Activated CD4-positive, alpha-beta T cell treated with anti-CD3 and anti-CD28 coated beads, Interleukin-2, amount 10 ng/mL, durations not matched to agents 24 days and 14 days (primary cell): ENCODE measurements around the gene L2HGDH. TPM values are rescaled to one million over a fixed set of nuclear protein-coding genes. Genes with fewer than 3 reads are reported as not detected.

Source experiments
- DNase-seq: peaks from one replicate; pipeline ENCODE4 v3.0.0; 2022
- H3K27ac Mint-ChIP-seq: one replicate; pipeline ENCODE4 v1.8.0; 2022; ENCODE audit warnings: mild to moderate bottlenecking, mixed read lengths
- H3K27me3 Mint-ChIP-seq: one replicate; pipeline ENCODE4 v1.8.0; 2022; ENCODE audit warnings: mixed read lengths
- H3K36me3 Mint-ChIP-seq: one replicate; pipeline ENCODE4 v1.8.0; 2022; ENCODE audit warnings: low read depth, mild to moderate bottlenecking, mixed read lengths
- H3K4me1 Mint-ChIP-seq: one replicate; pipeline ENCODE4 v1.8.0; 2021; ENCODE audit warnings: mixed read lengths
- H3K4me3 Mint-ChIP-seq: one replicate; pipeline ENCODE4 v1.8.0; 2022; ENCODE audit warnings: mild to moderate bottlenecking, moderate library complexity, mixed read lengths
- H3K9me3 Mint-ChIP-seq: one replicate; pipeline ENCODE4 v1.8.0; 2021; ENCODE audit warnings: mixed read lengths
- intact Hi-C: fragments of 100-400 bp; cut with micrococcal nuclease; formaldehyde crosslinking; loops from one replicate; pipeline ENCODE4 v1.15.1; 2023
- total RNA-seq: library from RNA; stranded (reverse); gene quantifications from 2 replicates; pipeline ENCODE4 v1.2.3, GENCODE V29; 2022

L2HGDH gene
- total RNA-seq, 1 donor from 2014 or later, result 16.8 TPM

DNA sequence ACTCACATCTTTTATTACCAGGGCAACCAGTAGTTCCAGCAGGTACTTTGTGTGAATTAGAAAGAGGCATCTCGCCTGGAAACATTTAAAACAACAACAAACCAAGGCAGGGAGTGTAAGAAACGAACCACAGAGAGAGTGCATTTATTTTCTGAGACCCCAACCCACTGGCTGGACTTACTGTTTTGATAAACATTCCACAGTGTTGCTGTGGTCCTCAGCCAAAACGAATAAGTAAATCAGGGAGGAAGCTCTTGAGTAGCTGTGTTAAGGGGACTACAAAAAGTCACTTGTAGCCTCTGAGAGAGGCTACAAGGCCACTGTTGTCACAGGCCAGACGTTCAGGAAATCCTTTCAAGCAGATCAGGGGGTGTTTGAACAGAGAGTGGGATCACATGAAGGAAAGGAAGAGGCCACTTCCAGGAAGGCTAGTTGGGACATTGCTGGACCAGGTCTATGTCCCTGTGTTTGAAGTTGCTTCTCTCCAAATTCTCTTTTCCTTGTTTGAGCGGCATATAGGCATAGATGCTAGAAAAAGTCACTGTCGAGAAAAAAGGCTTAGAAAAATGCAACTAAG is 33.9 kb upstream of the L2HGDH start:
- H3K27ac Mint-ChIP-seq, result no peak overlapping the region
- peaks cover 26% of the 10 kb centered on the region for H3K4me1 Mint-ChIP-seq
- intact Hi-C loops, result no loop called here
- no peak overlapping the region for H3K4me3 Mint-ChIP-seq
- DNase-seq, result no peak
- no peaks in the 10 kb centered on the region for H3K9me3 Mint-ChIP-seq
- H3K36me3 Mint-ChIP-seq, result peaks cover 8% of the 10 kb centered on the region
- peaks cover 22% of the 10 kb centered on the region for H3K27me3 Mint-ChIP-seq

DNA sequence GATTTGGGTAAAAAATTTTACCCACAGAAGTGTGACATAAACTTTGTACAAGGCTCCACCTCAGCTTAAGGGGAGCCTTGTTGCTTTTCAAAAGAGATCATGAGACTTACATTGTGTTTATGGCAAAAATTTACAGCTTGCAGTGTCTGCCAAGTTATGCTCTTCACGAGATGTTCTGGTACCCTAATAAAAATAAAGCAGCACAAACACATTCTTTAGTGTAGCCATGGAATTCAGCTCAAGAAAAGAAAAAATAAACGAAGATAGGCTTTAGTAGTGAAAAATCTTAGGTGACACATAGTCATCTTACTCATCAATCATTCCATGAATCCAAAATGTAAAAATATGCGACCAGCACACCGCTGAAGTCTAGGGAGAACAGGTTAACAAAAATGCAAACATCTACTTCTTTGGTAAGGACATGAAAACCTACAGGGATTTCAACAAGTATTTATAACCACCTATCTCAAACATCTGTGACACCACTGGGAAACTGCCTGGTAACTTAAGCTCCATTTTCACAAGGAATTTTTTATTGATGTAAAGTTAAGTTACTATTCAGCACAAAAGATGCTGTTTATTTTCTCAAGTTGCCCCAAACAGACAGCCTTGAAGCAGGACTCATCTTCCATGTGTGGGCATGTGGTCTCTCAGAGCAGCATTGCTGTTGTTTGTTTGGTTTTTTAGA is 33.0 kb upstream of the L2HGDH start:
- Mint-ChIP-seq H3K4me1 (peaks cover 26% of the 10 kb centered on the region), H3K36me3 (peaks cover 10% of the 10 kb centered on the region), H3K4me3 (no peak overlapping the region), H3K9me3 (no peaks in the 10 kb centered on the region), H3K27ac (no peak overlapping the region), H3K27me3 (peaks cover 22% of the 10 kb centered on the region)
- DNase-seq, result no peak
- intact Hi-C loops, result loop anchor here (1.0 to 5.0 kb wide), 6 partner anchors 18 to 532 kb away; partner anchors contain the start of genes CDKL1 and MAP4K5

DNA sequence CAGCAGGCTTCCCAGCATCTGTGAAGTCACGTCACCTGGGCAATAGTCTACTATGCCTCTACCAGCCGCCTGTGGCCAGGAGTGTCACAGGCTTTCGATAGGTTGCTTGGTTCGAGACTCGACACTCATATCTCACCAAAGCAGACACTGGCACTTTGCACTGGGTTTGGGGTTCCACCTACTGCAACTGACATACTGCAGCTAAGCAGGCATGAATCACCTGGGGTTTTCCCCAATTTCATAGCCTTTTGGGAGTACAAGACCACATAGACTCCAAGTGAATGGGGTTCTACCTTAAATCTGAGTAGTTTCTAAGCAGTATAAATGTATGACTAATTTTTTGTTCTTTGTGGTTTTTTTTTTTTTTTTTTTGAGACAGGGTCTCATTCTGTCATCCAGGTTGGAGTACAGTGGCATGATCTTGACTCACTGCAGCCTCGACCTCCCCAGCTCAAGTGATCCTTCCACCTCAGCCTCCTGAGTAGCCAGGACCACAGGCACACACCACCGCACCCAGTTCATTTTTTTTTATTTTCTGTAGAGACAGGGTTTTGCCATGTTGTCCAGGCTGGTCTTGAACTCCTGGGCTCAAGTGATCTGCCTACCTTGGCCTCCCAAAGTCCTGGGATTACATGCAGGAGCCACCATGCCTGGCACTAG is 32.2 kb upstream of the L2HGDH start:
- Mint-ChIP-seq H3K36me3 (peaks cover 11% of the 10 kb centered on the region), H3K4me1 (peaks cover 26% of the 10 kb centered on the region), H3K9me3 (no peaks in the 10 kb centered on the region), H3K27me3 (peaks cover 22% of the 10 kb centered on the region), H3K4me3 (no peak overlapping the region), H3K27ac (peak overlapping the region; percentile 76)
- intact Hi-C loops, result loop anchor here (1.0 to 5.0 kb wide), 6 partner anchors 19 to 533 kb away; partner anchors contain the start of genes CDKL1 and MAP4K5
- DNase-seq, result peak; percentile 80

DNA sequence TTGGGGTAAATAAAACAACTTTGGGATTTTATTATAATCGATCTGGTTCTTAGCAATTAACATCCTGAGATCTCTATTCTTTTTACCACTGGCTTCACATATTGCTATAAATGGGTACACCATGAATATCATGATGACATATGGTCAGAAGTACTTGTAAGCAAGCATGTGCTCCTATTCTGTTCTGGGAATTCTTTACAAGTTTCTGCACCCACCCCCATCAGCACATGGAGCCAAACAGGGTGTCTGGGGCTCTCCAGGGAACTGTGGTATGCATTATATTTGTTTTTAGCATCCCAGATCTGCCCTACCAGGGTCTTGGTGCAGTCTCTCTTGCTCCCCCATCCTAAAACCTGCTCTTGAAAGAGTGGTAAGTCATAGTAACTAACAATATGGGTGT is 31.4 kb upstream of the L2HGDH start:
- H3K9me3 Mint-ChIP-seq, result no peaks in the 10 kb centered on the region
- H3K4me3 Mint-ChIP-seq, result no peak overlapping the region
- peaks cover 11% of the 10 kb centered on the region for H3K36me3 Mint-ChIP-seq
- H3K4me1 Mint-ChIP-seq, result peaks cover 26% of the 10 kb centered on the region
- H3K27me3 Mint-ChIP-seq, result peaks cover 19% of the 10 kb centered on the region
- no peak overlapping the region for H3K27ac Mint-ChIP-seq
- DNase-seq, result no peak
- intact Hi-C loops, result loop anchor here (5.0 kb wide), 1 partner anchor 534 kb away; no protein-coding TSS in a partner anchor

DNA sequence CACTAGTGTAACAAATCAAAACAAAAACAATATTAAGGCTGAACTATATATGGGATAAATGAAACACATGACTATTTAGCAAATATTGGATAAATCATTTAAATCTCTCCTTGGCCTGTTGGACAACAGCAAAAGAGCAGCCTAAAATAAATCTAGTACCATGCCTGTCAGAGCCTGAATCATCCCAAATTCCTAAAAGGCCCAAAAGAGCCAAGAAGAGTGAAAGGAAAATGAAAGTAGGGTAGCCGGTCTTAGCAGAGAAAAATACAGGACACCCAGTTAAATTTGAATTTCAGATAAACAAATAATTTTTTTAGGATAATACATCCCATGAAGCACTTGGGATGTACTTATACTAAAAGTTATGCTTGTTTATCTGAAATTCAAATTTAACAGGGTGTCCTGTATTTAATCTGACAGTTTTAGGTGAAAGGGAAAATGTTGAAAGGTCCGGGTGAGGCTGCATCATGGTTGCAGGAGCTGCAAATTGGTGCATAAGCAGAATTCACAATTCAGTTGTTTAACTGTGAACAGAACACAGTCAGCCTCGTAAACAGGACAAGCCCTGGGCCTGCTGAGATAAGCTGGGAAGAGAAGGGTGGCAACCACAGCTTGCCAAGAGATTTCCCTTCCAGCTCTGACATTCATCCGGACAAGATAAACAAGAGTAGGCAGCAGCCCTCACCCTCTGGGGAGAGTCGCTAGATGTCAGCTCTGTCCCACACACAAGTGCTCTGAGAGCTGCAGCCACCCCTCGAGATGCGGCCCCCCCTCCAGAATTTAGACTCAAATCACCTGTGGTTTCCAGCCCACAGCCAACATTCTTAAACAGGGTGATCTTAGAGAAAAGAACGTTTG is 30.4 kb upstream of the L2HGDH start:
- H3K9me3 Mint-ChIP-seq, result no peaks in the 10 kb centered on the region
- H3K4me1 Mint-ChIP-seq, result peaks cover 24% of the 10 kb centered on the region
- peaks cover 11% of the 10 kb centered on the region for H3K36me3 Mint-ChIP-seq
- H3K4me3 Mint-ChIP-seq, result no peak overlapping the region
- DNase-seq, result peak; percentile 77
- intact Hi-C loops, result loop anchor here (5.0 kb wide), 1 partner anchor 535 kb away; no protein-coding TSS in a partner anchor
- peak overlapping the region; percentile 23 for H3K27ac Mint-ChIP-seq
- H3K27me3 Mint-ChIP-seq, result peaks cover 14% of the 10 kb centered on the region

DNA sequence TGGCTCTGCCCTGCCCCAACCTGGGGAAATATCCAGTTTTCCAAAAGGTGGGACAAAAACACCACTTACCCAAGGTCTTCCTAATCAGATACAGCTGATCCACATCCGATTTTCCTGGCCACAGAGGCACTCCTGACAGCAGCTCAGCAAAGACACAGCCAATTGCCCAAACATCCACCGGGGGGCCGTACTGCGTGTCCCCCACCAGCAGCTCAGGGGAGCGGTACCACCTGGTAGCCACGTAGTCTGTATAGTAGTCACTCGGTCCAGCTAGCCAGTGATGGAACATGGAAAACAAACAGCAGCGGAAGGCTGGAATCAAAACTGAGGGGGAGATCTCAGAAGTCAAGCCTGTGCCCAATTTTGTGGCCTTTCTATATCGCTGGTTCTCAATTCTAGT is 28.9 kb upstream of the L2HGDH start:
- DNase-seq, result no peak
- no peak overlapping the region for H3K4me3 Mint-ChIP-seq
- intact Hi-C loops, result loop anchor here (5.0 kb wide), 1 partner anchor 536 kb away; no protein-coding TSS in a partner anchor
- peaks cover 12% of the 10 kb centered on the region for H3K27me3 Mint-ChIP-seq
- H3K36me3 Mint-ChIP-seq, result peaks cover 10% of the 10 kb centered on the region
- H3K9me3 Mint-ChIP-seq, result no peaks in the 10 kb centered on the region
- H3K4me1 Mint-ChIP-seq, result peaks cover 30% of the 10 kb centered on the region
- H3K27ac Mint-ChIP-seq, result no peak overlapping the region

DNA sequence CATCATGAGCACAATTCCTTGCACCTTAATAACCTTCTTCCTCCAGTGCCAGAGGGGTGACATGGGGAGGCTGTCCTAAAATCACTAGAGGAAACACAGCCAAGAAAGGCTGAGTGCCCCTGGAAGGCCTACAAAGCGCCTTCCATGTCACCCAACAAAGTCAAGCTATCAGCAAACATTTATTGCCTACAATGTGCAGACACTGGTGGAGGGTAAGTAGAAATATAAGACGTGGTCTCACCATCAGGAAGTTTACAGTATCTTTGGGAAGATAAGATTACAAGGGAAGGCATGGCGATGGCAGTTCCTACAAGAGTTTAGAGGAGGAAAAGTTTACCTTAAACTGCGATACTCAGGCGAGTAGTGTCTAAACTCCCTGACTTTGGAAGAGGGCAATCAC is 28.0 kb upstream of the L2HGDH start:
- Mint-ChIP-seq H3K36me3 (peaks cover 9% of the 10 kb centered on the region), H3K27ac (no peak overlapping the region), H3K27me3 (peaks cover 8% of the 10 kb centered on the region), H3K4me1 (peaks cover 33% of the 10 kb centered on the region), H3K9me3 (no peaks in the 10 kb centered on the region), H3K4me3 (no peak overlapping the region)
- intact Hi-C loops, result loop anchor here (5.0 kb wide), 1 partner anchor 537 kb away; no protein-coding TSS in a partner anchor
- DNase-seq, result no peak

DNA sequence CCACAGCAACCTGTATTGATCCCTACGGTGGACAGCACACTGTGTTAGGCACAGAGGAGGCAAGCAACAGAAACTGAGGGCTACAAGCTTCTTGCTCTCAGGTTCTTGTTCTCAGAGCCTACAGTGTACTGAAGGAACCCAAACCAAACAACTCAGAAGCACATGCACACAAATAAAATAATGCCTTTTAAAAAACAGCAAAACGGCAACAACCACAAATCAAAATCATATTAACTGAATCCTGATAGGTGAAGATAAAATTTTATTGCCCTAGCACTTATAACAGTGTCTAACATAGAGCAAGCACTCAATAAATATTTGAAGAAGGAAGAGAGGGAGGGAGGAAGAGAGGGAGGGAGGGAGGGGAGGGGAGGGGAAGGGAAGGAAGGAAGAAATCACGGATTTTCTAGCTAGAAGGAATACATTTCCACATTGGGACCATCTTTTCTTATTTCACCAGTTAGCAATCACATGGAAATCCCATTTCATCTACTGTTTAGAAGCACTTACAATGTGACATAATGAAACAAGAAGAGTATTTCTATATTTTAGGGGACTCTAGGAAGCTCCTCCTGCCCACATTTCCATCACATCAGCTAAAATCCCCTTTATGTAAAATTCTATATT is 27.3 kb upstream of the L2HGDH start:
- H3K27me3 Mint-ChIP-seq, result peaks cover 3% of the 10 kb centered on the region
- peaks cover 5% of the 10 kb centered on the region for H3K36me3 Mint-ChIP-seq
- H3K4me1 Mint-ChIP-seq, result peaks cover 27% of the 10 kb centered on the region
- H3K27ac Mint-ChIP-seq, result no peak overlapping the region
- DNase-seq, result no peak
- no peaks in the 10 kb centered on the region for H3K9me3 Mint-ChIP-seq
- H3K4me3 Mint-ChIP-seq, result no peak overlapping the region
- intact Hi-C loops, result no loop called here

DNA sequence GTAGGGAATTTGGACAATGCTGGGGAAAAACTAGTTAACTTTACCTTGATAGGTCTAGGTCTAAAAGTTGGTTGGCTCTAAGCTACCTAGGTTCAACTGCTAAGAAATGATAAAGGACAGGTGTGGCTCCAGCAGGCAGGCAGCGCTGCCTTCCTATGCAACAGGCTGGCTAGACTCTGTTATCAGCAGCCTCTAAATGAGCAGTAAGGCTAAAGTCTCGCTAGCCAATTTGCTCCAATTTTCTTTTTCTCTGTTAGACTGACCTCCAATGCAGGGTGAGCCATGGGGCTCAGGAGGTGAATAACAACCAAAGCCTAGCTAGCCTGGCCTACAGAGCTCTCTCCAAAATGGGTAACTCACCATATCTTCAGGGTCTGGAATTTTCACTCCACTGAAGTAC is 26.6 kb upstream of the L2HGDH start:
- intact Hi-C loops, result no loop called here
- H3K27me3 Mint-ChIP-seq, result peaks cover 3% of the 10 kb centered on the region
- DNase-seq, result no peak
- no peak overlapping the region for H3K4me3 Mint-ChIP-seq
- H3K4me1 Mint-ChIP-seq, result peaks cover 21% of the 10 kb centered on the region
- H3K36me3 Mint-ChIP-seq, result peaks cover 5% of the 10 kb centered on the region
- H3K27ac Mint-ChIP-seq, result no peak overlapping the region
- no peaks in the 10 kb centered on the region for H3K9me3 Mint-ChIP-seq

DNA sequence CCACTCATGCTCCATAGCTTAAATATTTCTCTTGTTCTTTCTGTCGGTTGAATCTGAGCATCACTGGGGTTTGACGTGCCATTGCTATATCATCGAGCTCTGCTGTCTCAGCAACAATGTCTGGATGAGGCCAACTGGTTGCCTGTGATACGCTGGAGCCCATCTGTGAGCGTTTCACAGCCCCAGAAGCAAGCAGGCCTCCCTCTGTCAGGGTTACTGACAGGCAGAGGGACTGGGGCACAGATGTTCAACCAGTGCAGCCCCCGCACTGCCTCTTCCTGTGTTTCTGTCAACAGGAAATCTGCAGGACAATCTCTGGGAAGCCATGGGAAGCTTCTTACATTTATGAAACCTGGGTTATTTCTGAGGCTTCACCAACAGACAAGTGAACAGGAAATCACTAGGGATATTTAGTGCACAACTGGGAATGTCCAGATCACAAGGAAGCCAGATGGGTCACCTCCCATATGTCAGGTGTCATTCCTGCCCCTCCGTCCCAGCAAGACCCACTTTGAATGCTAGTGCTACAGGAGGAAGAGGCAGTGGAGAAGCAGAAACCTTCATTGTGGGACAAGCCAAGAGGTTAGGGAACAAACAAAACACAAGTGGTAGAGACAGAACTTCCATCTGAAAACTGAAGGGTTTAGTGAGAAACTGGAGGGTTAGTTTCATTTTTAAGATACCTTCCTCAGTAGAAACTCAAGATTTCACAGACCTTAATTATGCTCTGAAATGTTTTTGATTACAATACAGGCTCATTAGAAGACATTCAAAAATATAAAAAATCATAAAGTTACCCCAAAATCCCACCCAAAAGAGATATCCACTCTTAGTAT is 24.2 kb upstream of the L2HGDH start:
- peak overlapping the region; percentile 5 for H3K27ac Mint-ChIP-seq
- peaks cover 10% of the 10 kb centered on the region for H3K4me1 Mint-ChIP-seq
- H3K4me3 Mint-ChIP-seq, result peak overlapping the region; percentile 40
- H3K36me3 Mint-ChIP-seq, result peaks cover 16% of the 10 kb centered on the region
- no peaks in the 10 kb centered on the region for H3K9me3 Mint-ChIP-seq
- no peaks in the 10 kb centered on the region for H3K27me3 Mint-ChIP-seq
- no peak for DNase-seq
- intact Hi-C loops, result no loop called here

DNA sequence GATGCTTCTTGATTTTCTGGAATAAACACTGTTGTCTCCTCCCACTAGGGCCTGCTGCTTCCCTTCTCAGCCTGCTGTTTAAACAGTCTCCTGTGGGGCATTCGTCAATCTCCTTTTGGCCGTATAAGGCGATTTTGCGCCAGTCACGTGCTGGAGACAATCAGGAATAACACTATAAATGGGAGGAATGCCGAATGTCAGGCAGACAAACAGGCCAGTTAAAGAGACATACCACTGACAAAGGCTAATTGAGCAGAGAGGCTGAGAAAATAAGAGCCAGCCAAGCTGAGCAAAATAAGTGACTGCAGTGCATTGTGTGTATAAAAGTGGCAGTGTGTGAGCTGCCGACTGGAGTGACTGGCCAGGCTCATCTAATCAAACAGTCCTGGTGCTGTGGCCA is 23.4 kb upstream of the L2HGDH start:
- no peak for DNase-seq
- Mint-ChIP-seq H3K36me3 (peaks cover 15% of the 10 kb centered on the region), H3K9me3 (no peaks in the 10 kb centered on the region), H3K4me1 (peaks cover 10% of the 10 kb centered on the region), H3K27ac (no peak overlapping the region), H3K27me3 (no peaks in the 10 kb centered on the region), H3K4me3 (no peak overlapping the region)
- intact Hi-C loops, result no loop called here

DNA sequence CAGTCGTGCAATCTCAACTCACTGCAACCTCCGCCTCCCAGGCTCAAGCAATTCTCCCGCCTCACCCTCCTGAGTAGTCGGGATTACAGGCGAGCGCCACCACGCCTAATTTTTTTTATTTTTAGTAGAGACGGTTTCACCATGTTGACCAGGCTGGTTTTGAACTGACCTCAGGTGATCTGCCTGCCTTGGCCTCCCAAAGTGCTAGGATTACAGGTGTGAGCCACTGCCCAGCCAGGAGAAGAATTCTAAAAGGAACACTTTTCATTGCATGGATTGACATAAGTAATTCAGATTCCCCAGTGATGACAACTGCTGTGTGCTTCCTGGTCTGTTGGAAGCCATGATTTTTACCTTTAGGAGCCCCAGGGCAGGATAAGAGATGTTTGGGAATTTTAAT is 22.2 kb upstream of the L2HGDH start:
- no peak overlapping the region for H3K27ac Mint-ChIP-seq
- H3K36me3 Mint-ChIP-seq, result peaks cover 15% of the 10 kb centered on the region
- intact Hi-C loops, result no loop called here

More for the DNA sequence above, 22.2 kb upstream of the L2HGDH start:
- DNase-seq, result no peak
- peaks cover 10% of the 10 kb centered on the region for H3K4me1 Mint-ChIP-seq
- H3K4me3 Mint-ChIP-seq, result no peak overlapping the region
- H3K27me3 Mint-ChIP-seq, result no peaks in the 10 kb centered on the region
- H3K9me3 Mint-ChIP-seq, result no peaks in the 10 kb centered on the region
